Motor neuron (in vitro differentiated cells): ENCODE measurements around the gene PRKACG. TPM values are rescaled to one million over a fixed set of nuclear protein-coding genes. Genes with fewer than 3 reads are reported as not detected.

Source experiments
- ATAC-seq, 8 experiments: fragments of 200-7000 bp; cut with Tn5 transposase; replicated peaks in 6 of 8; 2 replicates each; pipeline ENCODE4 v1.8.0; 2021; ENCODE audit warnings: mild to moderate bottlenecking in 8 of 8, moderate library complexity in 8 of 8
- H3K27ac ChIP-seq, 2 donors: fragments of 250-450 bp; sonication (Bioruptor Pico); 2 replicates each; pipeline ENCODE4 v1.9.0; 2021; ENCODE audit warnings: antibody characterized with exemption in 2 of 2, mild to moderate bottlenecking in 2 of 2, moderate library complexity in 1 of 2
- H3K4me1 ChIP-seq, 2 donors: fragments of 250-450 bp; sonication (Bioruptor Pico); replicated peaks in 1 of 2; 2 replicates each; pipeline ENCODE4 v1.6.1; 2021; ENCODE audit warnings: antibody characterized with exemption in 2 of 2, mild to moderate bottlenecking in 2 of 2, moderate library complexity in 1 of 2
- H3K4me3 ChIP-seq, 5 donors: fragments of 250-450 bp; sonication (Bioruptor Pico); 2 replicates each; pipeline ENCODE4 v1.9.0; 2021; ENCODE audit warnings: antibody characterized with exemption in 5 of 5, mild to moderate bottlenecking in 5 of 5, moderate library complexity in 4 of 5
- WGBS, 10 experiments: fragments of 450-650 bp; shearing (Covaris generic); methylation state at CpG; one replicate each; pipeline ENCODE4 v1.0.0; 2022; 5-methylcytosine and 5-hydroxymethylcytosine counted together
- in situ Hi-C, 9 experiments: fragments of 400-800 bp; cut with MboI; loops; one replicate each; pipeline ENCODE4 v1.15.0; 2021; ENCODE audit warnings: low sequenced_read_pairs in 9 of 9, low pct_unique_long_range_greater_than_20kb in 2 of 9; ENCODE audit not compliant: unreplicated experiment in 9 of 9
- total RNA-seq, 8 experiments: library from RNA; unstranded; fragments of 300-600 nt; gene quantifications; 2 replicates each; pipeline versions ENCODE4 v1.2.3 to v1.2.4, GENCODE V29; 2022

Gene PRKACG
- total RNA-seq, 8 experiments from 2014 or later, result 0.13 to 0.33 (median 0.28) TPM; not detected in 5

- H3K27ac ChIP-seq, result no peak overlapping the region
- no peaks in the 10 kb centered on the region for H3K4me1 ChIP-seq
- ATAC-seq, result peak in 1 of 8 experiments; percentile 24
- 0 to 88% (median 57%) methylated on average over 1 to 3 of the region's 3 CpGs for WGBS, 10 experiments
- H3K4me3 ChIP-seq, result no peak overlapping the region
- in situ Hi-C loops, result loop anchor here in 5 of 9 experiments (10.0 to 25.0 kb wide), 4 partner anchors 108 to 435 kb away; partner anchors contain the start of gene PIP5K1B (in 1 of the 5)
These were observed 5.9 kb upstream of the PRKACG start for GRCh38 chr9:69019808-69020207.

GRCh38 chr9:69018737-69019136 is 4.8 kb upstream of the PRKACG start:
- in situ Hi-C loops, result loop anchor here in 4 of 9 experiments (25.0 kb wide), 3 partner anchors 106 to 431 kb away; partner anchors contain the start of gene PIP5K1B (in 1 of the 4)
- WGBS, 10 experiments, result 33 to 100% (median 80%) methylated on average over 1 to 5 of the region's 5 CpGs; no CpG with 5 or more reads in 3 of the 10 experiments
- H3K4me3 ChIP-seq, result no peak overlapping the region
- H3K4me1 ChIP-seq, result no peaks in the 10 kb centered on the region
- H3K27ac ChIP-seq, result no peak overlapping the region
- ATAC-seq, result no peak

GRCh38 chr9:69016191-69017096 is 2.5 kb upstream of the PRKACG start:
- Histone ChIP-seq H3K4me3 (no peak overlapping the region), H3K27ac (no peak overlapping the region), H3K4me1 (no peaks in the 10 kb centered on the region)
- 12 to 63% (median 42%) methylated on average over 2 to 5 of the region's 5 CpGs; no CpG with 5 or more reads in 3 of the 10 experiments for WGBS, 10 experiments
- in situ Hi-C loops, result loop anchor here in 4 of 9 experiments (25.0 kb wide), 3 partner anchors 104 to 429 kb away; partner anchors contain the start of gene PIP5K1B (in 1 of the 4)
- ATAC-seq, result no peak

- no peak overlapping the region for H3K4me3 ChIP-seq
- ATAC-seq, result no peak
- no peak overlapping the region for H3K27ac ChIP-seq
- 25 to 100% (median 93%) methylated on average over 2 to 15 of the region's 26 CpGs; no CpG with 5 or more reads in 3 of the 10 experiments for WGBS, 10 experiments
- in situ Hi-C loops, result loop anchor here in 4 of 9 experiments (25.0 kb wide), 3 partner anchors 101 to 426 kb away; partner anchors contain the start of gene PIP5K1B (in 1 of the 4)
- H3K4me1 ChIP-seq, result no peaks in the 10 kb centered on the region
These were observed 558 bp downstream of the PRKACG start for GRCh38 chr9:69013382-69013727.

GRCh38 chr9:69012696-69013381 is 1.1 kb downstream of the PRKACG start:
- Histone ChIP-seq H3K27ac (no peak overlapping the region), H3K4me1 (no peaks in the 10 kb centered on the region), H3K4me3 (no peak overlapping the region)
- in situ Hi-C loops, result loop anchor here in 4 of 9 experiments (25.0 kb wide), 3 partner anchors 101 to 426 kb away; partner anchors contain the start of gene PIP5K1B (in 1 of the 4)
- WGBS, 10 experiments, result 20 to 100% (median 81%) methylated on average over 1 to 14 of the region's 18 CpGs; no CpG with 5 or more reads in 4 of the 10 experiments
- no peak for ATAC-seq

GRCh38 chr9:69009708-69010107 is 4.2 kb downstream of the PRKACG start:
- Histone ChIP-seq H3K4me1 (no peaks in the 10 kb centered on the region), H3K4me3 (no peak overlapping the region), H3K27ac (no peak overlapping the region)
- in situ Hi-C loops, result loop anchor here in 6 of 9 experiments (10.0 to 25.0 kb wide), 5 partner anchors 97 to 435 kb away; partner anchors contain the start of gene PIP5K1B (in 1 of the 6)
- WGBS, 10 experiments, result 0 to 57% (median 0%) methylated on average over 1 of the region's 1 CpG; no CpG with 5 or more reads in 6 of the 10 experiments
- no peak for ATAC-seq

GRCh38 chr9:69004836-69005235 is 9.1 kb downstream of the PRKACG start:
- Histone ChIP-seq H3K27ac (no peak overlapping the region), H3K4me3 (no peak overlapping the region), H3K4me1 (peaks cover 0 to 2% of the 10 kb centered on the region in 2 donors)
- ATAC-seq, result no peak
- WGBS, 10 experiments, result 0 to 100% (median 83%) methylated on average over 1 to 2 of the region's 2 CpGs; no CpG with 5 or more reads in 3 of the 10 experiments
- in situ Hi-C loops, result loop anchor here in 6 of 9 experiments (10.0 to 25.0 kb wide), 5 partner anchors 93 to 430 kb away; partner anchors contain the start of gene PIP5K1B (in 1 of the 6)

- Histone ChIP-seq H3K4me3 (no peak overlapping the region), H3K4me1 (peaks cover 0 to 2% of the 10 kb centered on the region in 2 donors), H3K27ac (no peak overlapping the region)
- 32 to 71% (median 59%) methylated on average over 5 to 8 of the region's 8 CpGs; no CpG with 5 or more reads in 1 of the 10 experiments for WGBS, 10 experiments
- no peak for ATAC-seq
- in situ Hi-C loops, result loop anchor here in 6 of 9 experiments (10.0 to 25.0 kb wide), 5 partner anchors 91 to 428 kb away; partner anchors contain the start of gene PIP5K1B (in 1 of the 6)
These were observed 10.9 kb downstream of the PRKACG start for GRCh38 chr9:69003051-69003450.

GRCh38 chr9:69001921-69002320 is 12.0 kb downstream of the PRKACG start:
- no peak overlapping the region for H3K27ac ChIP-seq
- no peak for ATAC-seq
- peaks cover 0 to 2% of the 10 kb centered on the region in 2 donors for H3K4me1 ChIP-seq
- 0 to 100% (median 77%) methylated on average over 1 to 6 of the region's 8 CpGs; no CpG with 5 or more reads in 6 of the 10 experiments for WGBS, 10 experiments
- H3K4me3 ChIP-seq, result no peak overlapping the region
- in situ Hi-C loops, result loop anchor here in 6 of 9 experiments (10.0 to 25.0 kb wide), 5 partner anchors 90 to 427 kb away; partner anchors contain the start of gene PIP5K1B (in 1 of the 6)

GRCh38 chr9:68999393-69000105 is 14.4 kb downstream of the PRKACG start:
- 0 to 88% (median 25%) methylated on average over 1 to 10 of the region's 10 CpGs; no CpG with 5 or more reads in 3 of the 10 experiments for WGBS, 10 experiments
- Histone ChIP-seq H3K4me1 (peaks cover 0 to 2% of the 10 kb centered on the region in 2 donors), H3K27ac (no peak overlapping the region), H3K4me3 (no peak overlapping the region)
- peak; percentile 62 to 99 (median 84) for ATAC-seq
- in situ Hi-C loops, result loop anchor here in 7 of 9 experiments (10.0 to 25.0 kb wide), 7 partner anchors 87 to 425 kb away; partner anchors contain the start of gene PIP5K1B (in 1 of the 7)

GRCh38 chr9:68998812-68999211 is 15.1 kb downstream of the PRKACG start:
- peaks cover 0 to 2% of the 10 kb centered on the region in 2 donors for H3K4me1 ChIP-seq
- 0 to 100% (median 60%) methylated on average over 1 to 3 of the region's 5 CpGs; no CpG with 5 or more reads in 1 of the 10 experiments for WGBS, 10 experiments
- no peak overlapping the region for H3K27ac ChIP-seq
- H3K4me3 ChIP-seq, result no peak overlapping the region
- in situ Hi-C loops, result loop anchor here in 3 of 9 experiments (10.0 to 25.0 kb wide), 4 partner anchors 337 to 414 kb away; no protein-coding TSS in a partner anchor
- ATAC-seq, result no peak
